ENCODE measurements around the gene CCDC102B. TPM values are rescaled to one million over a fixed set of nuclear protein-coding genes. Genes with fewer than 3 reads are reported as not detected.
"Not testable (repeated sequence)": the region's sequence is repeated elsewhere in the genome, so short reads cannot be mapped to it uniquely, and the experiment has no call there.

Gene CCDC102B
- total RNA-seq, 1 donor from 2014 or later = 8.1 TPM

DNA sequence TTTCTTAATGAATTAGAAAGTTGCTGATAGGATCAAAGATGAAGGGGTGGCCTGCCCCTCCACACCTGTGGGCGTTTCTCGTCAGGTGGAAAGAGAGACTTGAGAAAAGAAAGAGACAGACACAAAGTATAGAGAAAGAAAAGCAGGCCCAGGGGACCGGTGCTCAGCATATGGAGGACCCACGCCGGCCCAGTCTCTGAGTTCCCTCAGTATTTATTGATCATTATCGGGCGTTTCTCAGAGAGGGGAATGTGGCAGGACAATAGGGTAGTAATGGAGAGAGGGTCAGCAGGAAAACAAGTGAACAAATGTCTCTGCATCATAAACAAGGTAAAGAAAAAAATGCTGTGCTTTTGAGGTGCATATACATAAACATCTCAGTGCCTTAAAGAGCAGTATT, 144.3 kb downstream of the CCDC102B start:
- no peaks in the 10 kb centered on the region for H3K36me3 Mint-ChIP-seq (ENCODE audit: unreplicated experiment)
- peak; percentile 24 for DNase-seq
- H3K9me3 Mint-ChIP-seq (ENCODE audit: unreplicated experiment) = peaks cover 3% of the 10 kb centered on the region
- TF ChIP-seq, protein P1, sequence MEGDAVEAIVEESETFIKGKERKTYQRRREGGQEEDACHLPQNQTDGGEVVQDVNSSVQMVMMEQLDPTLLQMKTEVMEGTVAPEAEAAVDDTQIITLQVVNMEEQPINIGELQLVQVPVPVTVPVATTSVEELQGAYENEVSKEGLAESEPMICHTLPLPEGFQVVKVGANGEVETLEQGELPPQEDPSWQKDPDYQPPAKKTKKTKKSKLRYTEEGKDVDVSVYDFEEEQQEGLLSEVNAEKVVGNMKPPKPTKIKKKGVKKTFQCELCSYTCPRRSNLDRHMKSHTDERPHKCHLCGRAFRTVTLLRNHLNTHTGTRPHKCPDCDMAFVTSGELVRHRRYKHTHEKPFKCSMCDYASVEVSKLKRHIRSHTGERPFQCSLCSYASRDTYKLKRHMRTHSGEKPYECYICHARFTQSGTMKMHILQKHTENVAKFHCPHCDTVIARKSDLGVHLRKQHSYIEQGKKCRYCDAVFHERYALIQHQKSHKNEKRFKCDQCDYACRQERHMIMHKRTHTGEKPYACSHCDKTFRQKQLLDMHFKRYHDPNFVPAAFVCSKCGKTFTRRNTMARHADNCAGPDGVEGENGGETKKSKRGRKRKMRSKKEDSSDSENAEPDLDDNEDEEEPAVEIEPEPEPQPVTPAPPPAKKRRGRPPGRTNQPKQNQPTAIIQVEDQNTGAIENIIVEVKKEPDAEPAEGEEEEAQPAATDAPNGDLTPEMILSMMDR (IDR thresholded peaks at IDR 0.05; ENCODE audit: partially characterized antibody, unreplicated experiment) = no peak
- H3K4me1 Mint-ChIP-seq (ENCODE audit: low read depth, unreplicated experiment) = peaks cover 28% of the 10 kb centered on the region
- peaks cover 6% of the 10 kb centered on the region for H3K27me3 Mint-ChIP-seq (ENCODE audit: unreplicated experiment)
- peak overlapping the region; percentile 60 for H3K27ac Mint-ChIP-seq (ENCODE audit: unreplicated experiment)
- peak overlapping the region; percentile 31 for H3K4me3 Mint-ChIP-seq (ENCODE audit: unreplicated experiment)

DNA sequence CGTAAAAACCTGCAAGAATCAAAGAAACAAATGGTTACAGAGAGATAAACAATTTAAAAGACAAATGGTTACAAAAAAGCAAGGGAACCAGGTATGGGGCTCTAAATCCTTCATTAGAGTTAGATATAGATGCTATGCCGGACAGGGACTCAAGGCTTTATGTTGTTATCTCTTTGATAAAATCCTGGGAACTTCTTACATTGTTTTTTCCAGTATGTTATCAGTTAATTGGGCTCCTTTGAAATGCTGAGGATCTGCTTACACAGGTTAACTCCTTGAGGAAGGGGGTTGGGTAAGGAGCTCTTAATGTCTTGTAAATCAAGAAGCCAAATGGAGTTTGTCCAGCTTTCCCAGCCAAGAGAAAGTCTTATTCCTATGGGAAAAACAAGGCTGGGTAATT, 146.0 kb downstream of the CCDC102B start:
- not testable (repeated sequence) for H3K36me3 Mint-ChIP-seq (ENCODE audit: unreplicated experiment); H3K27me3 Mint-ChIP-seq (ENCODE audit: unreplicated experiment); DNase-seq; H3K4me3 Mint-ChIP-seq (ENCODE audit: unreplicated experiment); H3K9me3 Mint-ChIP-seq (ENCODE audit: unreplicated experiment)
- Mint-ChIP-seq H3K27ac (ENCODE audit: unreplicated experiment) (peak overlapping the region; percentile 64), H3K4me1 (ENCODE audit: low read depth, unreplicated experiment) (peaks cover 28% of the 10 kb centered on the region)

DNA sequence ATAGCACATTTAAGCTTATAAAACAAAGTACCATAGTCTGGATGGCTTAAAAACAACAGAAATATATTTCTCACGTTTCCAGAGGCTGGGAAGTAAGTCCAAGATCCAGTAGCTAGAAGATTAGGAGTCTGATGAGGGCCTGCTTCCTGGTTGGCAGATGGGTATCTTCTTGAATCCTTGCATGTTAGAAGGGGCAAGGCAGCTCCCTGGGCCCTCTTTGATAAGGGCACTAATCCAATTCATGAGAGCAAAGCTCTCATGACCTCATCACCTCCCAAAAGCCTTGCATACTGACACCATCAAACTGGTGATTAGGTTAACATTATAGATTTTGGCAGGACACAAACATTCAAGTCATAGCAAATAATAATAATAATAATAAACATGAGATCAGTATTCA, 146.4 kb downstream of the CCDC102B start:
- Mint-ChIP-seq H3K4me1 (ENCODE audit: low read depth, unreplicated experiment) (peaks cover 27% of the 10 kb centered on the region), H3K36me3 (ENCODE audit: unreplicated experiment) (no peaks in the 10 kb centered on the region), H3K9me3 (ENCODE audit: unreplicated experiment) (no peaks in the 10 kb centered on the region), H3K27ac (ENCODE audit: unreplicated experiment) (no peak overlapping the region), H3K27me3 (ENCODE audit: unreplicated experiment) (peaks cover 1% of the 10 kb centered on the region), H3K4me3 (ENCODE audit: unreplicated experiment) (no peak overlapping the region)
- TF ChIP-seq, protein P1 (IDR thresholded peaks at IDR 0.05; ENCODE audit: partially characterized antibody, unreplicated experiment) = no peak
- DNase-seq = no peak

DNA sequence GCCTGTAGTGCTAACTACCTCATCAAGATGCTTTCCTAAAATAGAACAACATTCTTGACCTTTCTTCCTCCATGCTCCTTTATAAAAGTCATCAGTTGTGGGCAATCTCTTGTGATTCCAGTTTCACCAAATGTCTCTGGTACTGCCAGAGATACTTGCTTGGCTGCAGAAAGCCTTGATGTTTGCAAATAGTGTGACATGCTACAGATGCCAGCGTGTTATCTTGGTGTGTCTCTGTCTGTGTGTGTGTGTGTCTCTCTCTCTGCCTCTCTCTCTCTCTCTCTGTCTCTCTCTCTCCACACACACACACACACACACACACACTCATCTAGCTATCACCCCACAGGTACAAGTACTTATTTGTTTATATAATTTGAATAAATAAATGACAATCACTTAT, 146.9 kb downstream of the CCDC102B start:
- Mint-ChIP-seq H3K27ac (ENCODE audit: unreplicated experiment) (no peak overlapping the region), H3K9me3 (ENCODE audit: unreplicated experiment) (no peaks in the 10 kb centered on the region), H3K4me1 (ENCODE audit: low read depth, unreplicated experiment) (peaks cover 27% of the 10 kb centered on the region), H3K36me3 (ENCODE audit: unreplicated experiment) (no peaks in the 10 kb centered on the region), H3K27me3 (ENCODE audit: unreplicated experiment) (peaks cover 1% of the 10 kb centered on the region), H3K4me3 (ENCODE audit: unreplicated experiment) (no peak overlapping the region)
- DNase-seq = no peak
- TF ChIP-seq, protein P1 (IDR thresholded peaks at IDR 0.05; ENCODE audit: partially characterized antibody, unreplicated experiment) = no peak

DNA sequence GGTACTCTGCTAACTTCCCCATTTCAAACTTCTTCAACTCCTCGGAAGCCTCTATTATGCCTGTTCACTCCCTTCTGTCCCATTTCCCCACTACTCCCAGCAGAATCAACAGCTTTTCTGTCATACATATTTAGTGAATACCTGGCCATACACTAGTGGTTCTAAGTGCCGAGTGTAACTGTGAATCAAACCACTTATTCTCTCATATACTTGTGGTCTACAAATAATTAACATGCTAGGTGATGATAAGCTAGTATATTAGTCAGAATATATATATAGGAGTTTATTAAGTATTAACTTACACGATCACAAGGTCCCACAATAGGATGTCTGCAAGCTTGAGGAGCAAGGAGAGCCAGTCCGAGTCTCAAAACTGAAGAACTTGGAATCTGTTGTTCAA, 150.7 kb downstream of the CCDC102B start:
- no peaks in the 10 kb centered on the region for H3K36me3 Mint-ChIP-seq (ENCODE audit: unreplicated experiment)
- TF ChIP-seq, protein P1 (IDR thresholded peaks at IDR 0.05; ENCODE audit: partially characterized antibody, unreplicated experiment) = no peak
- no peak overlapping the region for H3K27ac Mint-ChIP-seq (ENCODE audit: unreplicated experiment)

DNA sequence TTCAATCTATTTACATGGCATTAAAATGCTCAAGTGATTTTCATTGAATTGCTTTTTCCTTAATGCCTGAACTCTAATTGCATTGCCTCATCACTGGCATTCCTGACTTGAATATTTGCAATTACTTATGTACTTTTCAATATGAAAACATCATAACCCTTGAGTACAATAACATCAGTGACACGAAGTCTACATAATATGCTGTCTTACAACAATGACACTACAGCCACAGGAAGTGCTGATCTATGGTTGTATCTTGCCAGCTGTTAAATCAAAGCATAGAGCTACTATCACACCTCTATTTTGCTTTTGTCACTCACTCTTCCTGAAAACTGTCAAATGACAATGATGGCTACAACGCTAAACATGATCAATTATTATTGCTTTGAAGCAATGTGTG, 156.9 kb downstream of the CCDC102B start:
- Mint-ChIP-seq H3K4me3 (ENCODE audit: unreplicated experiment) (no peak overlapping the region), H3K27ac (ENCODE audit: unreplicated experiment) (no peak overlapping the region), H3K4me1 (ENCODE audit: low read depth, unreplicated experiment) (no peaks in the 10 kb centered on the region), H3K36me3 (ENCODE audit: unreplicated experiment) (no peaks in the 10 kb centered on the region), H3K9me3 (ENCODE audit: unreplicated experiment) (no peaks in the 10 kb centered on the region), H3K27me3 (ENCODE audit: unreplicated experiment) (no peaks in the 10 kb centered on the region)
- DNase-seq = no peak
- TF ChIP-seq, protein P1 (IDR thresholded peaks at IDR 0.05; ENCODE audit: partially characterized antibody, unreplicated experiment) = no peak

More for the DNA sequence above, 150.7 kb downstream of the CCDC102B start:
- Mint-ChIP-seq H3K4me3 (ENCODE audit: unreplicated experiment) (no peak overlapping the region), H3K4me1 (ENCODE audit: low read depth, unreplicated experiment) (peaks cover 11% of the 10 kb centered on the region), H3K27me3 (ENCODE audit: unreplicated experiment) (no peaks in the 10 kb centered on the region), H3K9me3 (ENCODE audit: unreplicated experiment) (no peaks in the 10 kb centered on the region)
- DNase-seq = no peak
